Neural progenitor cell (in vitro differentiated cells): ENCODE results near the gene SRSF1.

Source experiments
- CTCF ChIP-seq: fragments of 200-600 bp; sonication (generic); IDR thresholded peaks from 2 replicates; pipeline ENCODE4 v1.5.1; 2017; ENCODE audit warnings: antibody characterized with exemption, mild to moderate bottlenecking
- EZH2 ChIP-seq: fragments of 200-600 bp; sonication (generic); IDR thresholded peaks from 2 replicates; pipeline ENCODE4 v1.6.1; 2017; ENCODE audit warnings: antibody characterized with exemption, mild to moderate bottlenecking, moderate library complexity

- TF ChIP-seq CTCF (no peak), EZH2 (no peak)
Observed at GRCh38 chr17:57957886-57958285, 49.2 kb downstream of the SRSF1 start.
